H7 (cell line): ENCODE measurements around the gene ZNF445. TPM values are rescaled to one million over a fixed set of nuclear protein-coding genes. Genes with fewer than 3 reads are reported as not detected.
"Not testable (repeated sequence)": the region's sequence is repeated elsewhere in the genome, so short reads cannot be mapped to it uniquely, and the experiment has no call there.

Source experiments
- DNase-seq: peaks from one replicate; pipeline ENCODE4 v3.0.0; 2012
- H3K27me3 ChIP-seq: 2 replicates; pipeline ENCODE4 v1.6.0; 2011; ENCODE audit warnings: mild to moderate bottlenecking, low read length; ENCODE audit not compliant: control insufficient read depth, insufficient read depth
- H3K36me3 ChIP-seq: replicated peaks from 2 replicates; pipeline ENCODE4 v1.5.1; 2011; ENCODE audit warnings: low read length; ENCODE audit not compliant: control insufficient read depth, insufficient read depth
- H3K4me3 ChIP-seq: 2 replicates; pipeline ENCODE4 v1.5.1; 2011; ENCODE audit warnings: low read depth, mild to moderate bottlenecking, control low read depth, low read length, moderate library complexity; ENCODE audit not compliant: insufficient read depth
- total RNA-seq: library from RNA; depleted of rRNA; stranded (reverse); fragments of >200 nt; shearing (Covaris generic); gene quantifications from 2 replicates; pipeline ENCODE4 v1.2.3, GENCODE V29; 2014

The ZNF445 gene
- total RNA-seq, 1 experiment from 2014 or later = 7.1 TPM

DNA sequence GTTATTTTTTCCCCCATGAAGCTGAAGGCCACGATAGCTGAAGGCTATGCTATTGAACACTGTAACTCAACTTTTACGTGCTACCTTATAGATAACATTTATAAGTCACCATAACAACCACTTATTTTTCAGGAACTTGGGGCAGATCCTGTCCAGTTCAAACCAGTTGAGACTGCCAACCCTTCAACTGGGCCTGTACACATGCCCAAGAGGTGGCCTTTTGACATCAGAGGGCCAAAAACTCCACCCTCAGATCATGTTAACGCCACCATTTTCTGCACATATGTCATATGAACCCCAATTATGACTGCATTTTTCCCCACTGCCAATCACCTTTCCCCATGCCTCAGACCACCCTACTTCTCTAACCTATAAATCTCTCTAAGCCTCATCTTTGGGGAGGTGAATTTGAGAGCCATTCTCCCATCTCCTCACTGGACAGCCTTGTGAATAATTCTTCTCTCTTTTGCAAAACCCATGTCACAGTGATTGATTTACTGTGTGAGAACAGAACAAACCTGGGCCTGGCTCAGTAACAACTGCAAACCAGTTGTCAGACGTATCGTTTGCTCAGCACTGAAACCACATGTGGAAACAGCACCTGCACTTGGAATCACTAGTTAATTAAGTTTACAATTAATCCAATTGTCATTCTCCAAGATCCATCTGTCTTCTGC lies 42.5 kb downstream of the ZNF445 start:
- Histone ChIP-seq H3K27me3 (no peaks in the 10 kb centered on the region), H3K36me3 (no peaks in the 10 kb centered on the region; the same call in 1 of the 2 replicates), H3K4me3 (no peak overlapping the region)
- DNase-seq = no peak

DNA sequence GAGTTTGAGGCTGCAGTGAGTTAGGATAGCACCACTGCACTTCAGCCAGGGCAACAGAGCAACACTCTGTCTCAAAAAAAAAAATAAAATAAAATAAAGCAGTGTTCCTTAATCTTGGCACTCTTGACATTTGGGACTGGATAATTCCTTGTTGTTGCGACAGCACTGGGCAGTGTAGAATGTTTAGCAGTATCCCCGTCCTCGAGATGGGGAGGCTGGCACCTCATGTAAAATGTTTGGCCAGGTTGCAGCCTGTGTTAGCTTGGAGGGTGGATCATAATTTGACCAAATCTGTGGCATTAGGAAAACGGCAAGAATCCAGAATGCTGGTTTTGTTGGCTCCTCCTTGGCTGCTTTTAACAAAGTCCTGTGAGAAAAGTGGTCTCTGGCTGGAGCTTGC lies 47.0 kb downstream of the ZNF445 start:
- no peaks in the 10 kb centered on the region for H3K36me3 ChIP-seq
- no peaks in the 10 kb centered on the region for H3K27me3 ChIP-seq
- H3K4me3 ChIP-seq = no peak overlapping the region
- no peak for DNase-seq

DNA sequence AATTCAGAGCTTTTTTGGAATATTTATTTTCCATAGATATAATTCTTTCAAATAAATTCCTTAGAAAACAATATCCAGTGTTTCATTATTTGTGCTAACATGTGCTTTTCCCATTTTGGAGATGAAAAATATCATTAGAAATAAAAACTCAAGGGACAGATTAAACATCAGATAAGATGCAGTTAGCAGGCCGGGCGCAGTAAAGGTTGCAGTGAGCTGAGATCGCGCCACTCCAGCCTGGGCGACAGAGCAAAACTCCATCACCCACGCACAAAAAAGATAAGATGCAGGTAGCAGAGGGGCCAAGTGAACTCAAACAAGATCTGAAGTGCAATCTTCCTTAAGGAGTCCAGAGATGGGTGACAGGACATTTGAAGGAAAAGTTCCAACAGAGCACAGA lies 48.0 kb downstream of the ZNF445 start:
- no peaks in the 10 kb centered on the region for H3K27me3 ChIP-seq
- no peak overlapping the region for H3K4me3 ChIP-seq
- H3K36me3 ChIP-seq = no peaks in the 10 kb centered on the region
- no peak for DNase-seq

DNA sequence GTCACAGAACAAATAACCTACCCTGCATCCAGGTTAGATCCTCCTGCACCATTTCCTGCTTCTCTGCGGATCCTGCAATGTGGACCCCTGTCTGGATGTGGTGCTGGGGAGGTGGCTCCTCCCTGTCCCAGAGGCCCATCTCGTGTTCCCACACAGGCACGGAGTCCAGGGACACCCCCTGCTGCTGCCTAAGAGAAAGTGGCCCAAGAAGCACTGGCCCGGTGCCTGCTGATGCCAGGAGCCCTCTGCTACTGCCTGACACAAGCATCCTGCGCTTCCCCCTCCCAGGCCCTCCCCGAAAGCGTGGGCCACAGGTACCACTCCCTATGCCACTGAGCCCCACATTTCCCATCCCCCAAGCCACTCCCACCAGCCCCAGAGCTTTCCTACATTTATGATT lies 48.6 kb downstream of the ZNF445 start:
- no peak for DNase-seq
- H3K27me3 ChIP-seq = no peaks in the 10 kb centered on the region
- H3K36me3 ChIP-seq = no peaks in the 10 kb centered on the region
- H3K4me3 ChIP-seq = no peak overlapping the region

DNA sequence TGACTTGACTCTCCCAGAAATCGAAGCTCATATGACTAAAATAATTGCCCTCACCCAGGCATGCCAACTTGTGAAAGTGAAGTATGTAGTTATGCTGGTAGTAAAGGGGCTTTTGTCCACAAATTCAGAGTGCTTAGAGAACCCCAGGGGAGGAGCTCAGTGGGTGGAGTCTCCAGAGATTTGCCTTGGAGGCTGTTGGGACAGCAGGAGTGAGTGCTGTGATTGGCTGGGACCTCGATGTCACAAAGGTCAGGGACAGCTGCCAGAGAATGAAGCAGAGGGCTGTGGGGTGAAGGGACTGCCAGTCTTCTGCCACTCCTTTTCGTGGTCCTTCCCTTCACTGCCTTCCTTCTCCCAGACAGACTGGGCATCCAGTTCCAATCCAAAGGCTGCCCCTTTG lies 49.8 kb downstream of the ZNF445 start:
- H3K27me3 ChIP-seq = no peaks in the 10 kb centered on the region
- no peak overlapping the region for H3K4me3 ChIP-seq
- no peaks in the 10 kb centered on the region for H3K36me3 ChIP-seq
- peak; percentile 67 for DNase-seq

DNA sequence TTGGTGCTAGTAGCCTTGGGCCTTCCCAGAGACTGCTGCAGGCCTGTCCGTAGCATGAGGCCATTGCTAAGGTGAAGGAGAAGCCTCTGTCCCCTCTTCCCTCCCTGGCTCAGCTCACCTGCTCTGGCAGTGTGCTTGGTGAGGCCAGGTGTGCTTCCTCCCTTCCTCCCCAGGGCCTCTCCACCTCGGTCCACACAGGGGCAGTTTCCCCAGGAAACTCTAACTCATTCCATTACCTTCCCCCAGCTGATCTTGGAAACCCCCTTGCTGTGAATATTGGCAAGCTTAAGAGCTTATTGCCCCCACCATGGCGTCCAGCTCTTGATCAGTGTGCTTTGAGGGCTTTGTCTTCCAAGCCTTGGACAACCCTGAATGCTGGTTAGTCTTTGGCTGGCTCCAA lies 52.7 kb downstream of the ZNF445 start:
- Histone ChIP-seq H3K36me3 (no peaks in the 10 kb centered on the region), H3K4me3 (no peak overlapping the region), H3K27me3 (no peaks in the 10 kb centered on the region)
- DNase-seq = no peak

DNA sequence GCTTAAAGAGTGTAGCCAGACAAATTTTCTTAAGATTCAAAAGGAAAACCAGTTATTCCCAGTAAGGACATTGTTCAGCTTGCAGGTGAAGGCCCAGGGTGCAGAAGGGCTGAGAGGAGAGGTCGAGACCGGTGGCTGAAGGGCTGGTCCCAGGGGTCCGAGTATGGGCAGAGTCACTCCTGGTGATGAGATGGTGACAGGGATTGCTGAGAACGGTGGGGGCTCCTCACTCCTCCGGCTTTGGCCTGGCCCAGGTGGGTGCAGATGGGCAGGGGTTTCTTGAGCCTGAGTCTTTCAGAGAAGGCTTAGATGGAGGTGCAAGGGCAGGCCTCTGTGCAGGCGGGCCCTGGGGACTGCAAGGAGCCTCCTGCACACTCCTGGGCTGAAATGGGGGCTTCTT lies 56.2 kb downstream of the ZNF445 start:
- Histone ChIP-seq H3K36me3 (no peaks in the 10 kb centered on the region), H3K27me3 (no peaks in the 10 kb centered on the region), H3K4me3 (no peak overlapping the region)
- DNase-seq = no peak

DNA sequence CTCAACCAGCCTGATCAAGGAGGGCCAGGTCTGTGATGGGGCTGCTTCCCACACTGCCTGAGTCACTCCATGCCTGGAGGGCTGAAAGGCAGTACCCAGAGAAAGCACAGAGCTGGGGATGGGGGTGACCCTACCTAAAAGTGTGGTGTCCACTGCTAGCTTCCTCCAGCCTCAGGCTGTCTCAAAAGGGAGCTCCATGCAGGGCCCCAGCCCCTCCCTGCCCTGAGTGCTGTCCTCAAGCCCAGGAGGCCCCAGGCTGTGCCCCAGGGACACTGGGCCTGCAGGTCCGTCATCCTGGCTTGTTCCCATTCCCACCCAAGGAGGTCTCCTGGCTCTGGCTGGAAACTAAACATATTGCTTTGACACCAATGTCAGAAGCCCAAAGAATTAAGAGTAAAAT lies 56.8 kb downstream of the ZNF445 start:
- Histone ChIP-seq H3K36me3 (no peaks in the 10 kb centered on the region), H3K4me3 (no peak overlapping the region), H3K27me3 (no peaks in the 10 kb centered on the region)
- no peak for DNase-seq

DNA sequence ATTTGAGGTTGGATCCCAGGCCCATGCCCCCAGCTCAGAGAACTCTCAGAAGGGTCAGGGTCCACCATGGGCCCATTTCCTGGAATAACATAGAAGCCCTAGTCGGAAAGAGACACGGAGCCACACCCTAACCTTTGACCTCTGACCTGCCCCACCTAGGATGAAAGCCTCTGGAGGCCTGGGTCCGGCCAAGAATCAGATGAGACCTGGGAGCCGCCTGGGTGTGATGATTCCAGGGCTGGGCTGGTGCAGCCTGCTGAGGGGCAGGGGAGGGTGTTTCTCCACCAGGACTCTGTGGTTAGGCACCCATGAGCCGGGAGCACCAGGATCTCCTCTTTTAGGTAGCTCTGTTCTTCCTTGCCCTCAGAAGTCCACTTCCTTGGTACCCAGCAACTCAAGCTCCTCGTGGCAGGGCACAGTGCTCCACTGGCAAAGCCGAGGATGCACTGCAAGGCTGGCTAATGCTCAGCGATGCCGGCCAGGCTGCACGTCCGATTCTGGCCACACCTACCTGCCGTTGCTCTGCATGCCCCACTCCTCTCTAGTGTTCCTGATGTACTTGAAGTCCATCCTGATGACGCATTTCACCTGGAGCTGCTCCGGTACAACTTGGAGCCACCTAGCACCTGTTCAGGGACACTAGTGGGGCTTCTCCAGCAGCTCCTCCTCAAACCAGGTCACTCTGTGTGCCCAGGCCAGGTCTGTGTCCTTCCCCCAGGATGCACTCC lies 57.4 kb downstream of the ZNF445 start:
- Histone ChIP-seq H3K27me3 (no peaks in the 10 kb centered on the region), H3K36me3 (no peaks in the 10 kb centered on the region), H3K4me3 (no peak overlapping the region)
- DNase-seq = no peak

DNA sequence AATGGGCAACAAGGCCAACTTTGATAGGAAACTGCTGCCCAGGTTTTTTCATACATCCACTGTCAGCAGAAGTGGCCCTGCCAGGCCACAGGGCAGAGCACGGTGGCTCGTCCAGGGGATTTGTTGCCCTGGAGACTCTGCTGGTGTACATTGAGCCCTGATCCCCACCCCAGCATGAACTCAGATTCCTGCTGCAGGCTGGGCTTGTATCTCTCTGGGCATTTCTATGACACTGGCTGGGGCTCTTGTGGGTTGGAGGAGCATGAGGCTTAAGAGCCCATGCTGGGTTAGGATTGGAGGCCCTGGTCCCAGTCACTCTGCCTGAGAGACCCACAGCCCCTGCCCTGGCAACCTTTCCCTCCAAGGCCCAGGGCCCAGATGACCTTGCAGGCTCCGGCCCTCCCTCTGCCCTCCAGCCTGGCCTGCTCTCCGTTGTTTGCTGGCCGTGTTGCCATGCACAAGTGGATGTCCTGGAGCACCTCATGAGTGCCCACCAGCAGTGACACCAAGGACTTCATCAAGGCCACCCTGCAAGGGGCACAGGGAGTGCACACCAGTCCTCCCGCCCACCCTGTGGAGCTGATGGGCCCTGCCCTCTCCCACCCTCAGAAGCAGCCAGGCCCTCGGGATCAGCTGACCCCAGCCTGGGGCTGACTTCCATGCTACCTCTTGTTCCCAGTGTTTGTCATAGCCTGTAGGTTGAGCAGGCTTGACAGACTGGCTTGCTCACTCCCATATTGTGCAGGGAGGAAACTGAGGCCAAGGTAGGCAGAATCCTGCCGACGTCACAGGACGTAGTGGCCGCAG lies 58.2 kb downstream of the ZNF445 start:
- no peak overlapping the region for H3K4me3 ChIP-seq
- no peak for DNase-seq
- no peaks in the 10 kb centered on the region for H3K36me3 ChIP-seq
- H3K27me3 ChIP-seq = no peaks in the 10 kb centered on the region

DNA sequence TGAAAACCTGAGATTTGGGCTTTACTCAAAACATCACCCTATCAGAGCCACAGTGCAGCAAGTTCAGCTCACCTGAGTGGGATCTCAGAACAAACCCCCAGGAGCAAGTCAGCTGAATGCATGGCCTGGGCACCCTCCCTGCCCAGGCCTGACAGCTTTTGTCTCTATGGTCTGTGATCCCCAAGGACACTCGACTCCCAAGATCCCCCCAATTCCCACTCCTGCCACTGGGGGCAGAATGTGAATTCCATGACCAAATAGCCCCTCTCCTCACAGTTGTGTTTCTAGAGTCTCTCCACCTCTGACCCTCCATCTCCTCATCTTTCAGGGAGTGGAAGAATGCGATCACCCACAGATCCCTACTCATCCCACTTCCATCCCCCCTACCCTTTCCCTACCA lies 58.9 kb downstream of the ZNF445 start:
- Histone ChIP-seq H3K36me3 (no peaks in the 10 kb centered on the region), H3K27me3 (no peaks in the 10 kb centered on the region), H3K4me3 (no peak overlapping the region)
- peak; percentile 83 for DNase-seq

DNA sequence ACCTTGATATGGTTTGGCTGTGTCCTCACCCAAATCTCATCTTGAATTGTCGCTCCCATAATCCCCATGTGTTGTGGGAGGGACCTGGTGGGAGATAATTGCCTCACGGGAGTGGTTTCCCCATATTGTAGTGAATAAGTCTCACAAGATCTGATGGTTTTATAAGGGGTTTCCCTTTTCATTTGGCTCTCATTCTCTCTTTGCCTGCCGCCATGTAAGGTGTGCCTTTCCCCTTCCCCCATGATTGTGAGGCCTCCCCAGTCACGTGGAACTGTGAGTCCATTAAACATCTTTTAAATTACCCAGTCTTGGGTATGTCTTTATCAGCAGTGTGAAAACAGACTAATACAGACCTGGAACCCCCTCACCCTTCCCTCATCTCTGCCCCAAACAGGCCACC lies 59.4 kb downstream of the ZNF445 start:
- H3K4me3 ChIP-seq, H3K36me3 ChIP-seq, DNase-seq, H3K27me3 ChIP-seq: not testable (repeated sequence)

DNA sequence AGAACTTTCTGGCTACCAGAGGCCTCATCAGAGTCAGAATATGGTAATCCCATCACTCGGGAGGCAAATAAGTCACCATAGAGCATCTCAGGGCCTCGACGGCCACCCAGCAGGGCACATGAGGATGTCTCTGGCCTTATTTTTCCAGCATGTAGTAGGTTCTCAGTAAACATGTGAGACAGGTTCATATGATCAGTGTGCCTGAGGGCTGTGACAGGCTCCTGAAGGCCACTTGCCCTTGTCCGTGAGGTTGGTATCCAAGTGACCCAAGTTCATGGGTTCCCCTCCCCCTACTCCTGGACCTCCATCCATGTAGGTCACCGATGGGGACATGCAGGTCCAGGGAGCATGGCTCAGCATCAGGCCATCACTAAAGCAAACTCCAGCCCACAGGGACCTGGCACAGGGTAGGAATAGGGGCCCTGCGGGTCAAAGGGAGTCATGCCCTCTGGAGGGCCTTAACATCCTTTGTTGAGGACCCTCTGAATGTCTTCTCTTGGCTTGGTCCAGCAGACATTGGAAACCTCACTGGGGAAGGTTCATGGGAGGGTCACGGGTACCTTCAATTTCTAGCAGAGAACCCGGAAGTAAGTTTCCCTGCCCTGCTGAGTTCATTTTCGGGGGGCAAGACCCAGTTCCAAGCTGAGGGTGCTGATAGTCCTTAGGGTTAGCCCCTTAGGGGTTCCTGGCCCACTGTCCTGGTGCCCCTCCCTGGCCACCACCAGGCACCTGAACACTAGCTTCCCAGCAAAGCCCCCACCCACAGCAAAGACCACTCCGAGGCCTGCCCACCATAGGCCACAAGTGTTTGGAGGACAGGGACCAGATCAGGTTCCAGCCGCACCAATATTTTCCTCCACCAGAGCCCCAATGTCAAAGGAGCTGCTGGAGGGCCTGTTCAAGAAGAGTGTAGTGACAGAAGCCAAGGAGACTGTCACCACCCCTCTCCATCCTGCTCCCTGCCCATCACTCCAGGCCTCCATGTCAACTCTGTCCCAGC lies 61.1 kb downstream of the ZNF445 start:
- Histone ChIP-seq H3K4me3 (no peak overlapping the region), H3K27me3 (no peaks in the 10 kb centered on the region), H3K36me3 (no peaks in the 10 kb centered on the region)
- no peak for DNase-seq

DNA sequence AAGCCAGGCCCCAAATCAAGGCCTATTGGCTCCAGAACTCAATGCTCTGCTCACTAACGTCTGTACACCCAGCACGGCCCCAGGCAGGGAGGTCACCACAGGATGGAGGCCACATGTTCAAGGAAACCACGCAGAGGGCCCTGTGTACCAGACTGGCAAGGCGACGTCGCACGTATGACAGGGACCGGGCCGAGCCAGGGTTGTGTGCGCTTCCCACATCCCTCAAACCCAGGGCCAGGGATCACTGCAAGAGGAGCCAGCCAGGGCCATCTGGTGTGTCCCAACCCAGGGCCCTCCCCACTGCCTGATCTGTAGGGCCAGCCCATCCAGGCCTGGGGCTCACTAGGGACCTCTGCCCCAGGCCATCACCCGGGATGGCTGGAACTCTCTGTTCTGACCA lies 62.0 kb downstream of the ZNF445 start:
- H3K36me3 ChIP-seq = no peaks in the 10 kb centered on the region
- no peaks in the 10 kb centered on the region for H3K27me3 ChIP-seq
- no peak overlapping the region for H3K4me3 ChIP-seq
- no peak for DNase-seq
